GM23248 (cell line): Measurements from ENCODE around the gene BEX4.

Source experiments
- EZH2 ChIP-seq: fragments of 200-600 bp; sonication (generic); IDR thresholded peaks from 2 replicates; pipeline ENCODE4 v1.6.1; 2018; ENCODE audit warnings: antibody characterized with exemption, mild to moderate bottlenecking; ENCODE audit not compliant: insufficient read depth, poor library complexity, severe bottlenecking
- EZH2phosphoT487 ChIP-seq: fragments of 200-600 bp; sonication (generic); IDR thresholded peaks from 2 replicates; pipeline ENCODE4 v1.6.1; 2018; ENCODE audit warnings: antibody characterized with exemption, moderate library complexity, mild to moderate bottlenecking, low read depth; ENCODE audit not compliant: insufficient read depth

DNA sequence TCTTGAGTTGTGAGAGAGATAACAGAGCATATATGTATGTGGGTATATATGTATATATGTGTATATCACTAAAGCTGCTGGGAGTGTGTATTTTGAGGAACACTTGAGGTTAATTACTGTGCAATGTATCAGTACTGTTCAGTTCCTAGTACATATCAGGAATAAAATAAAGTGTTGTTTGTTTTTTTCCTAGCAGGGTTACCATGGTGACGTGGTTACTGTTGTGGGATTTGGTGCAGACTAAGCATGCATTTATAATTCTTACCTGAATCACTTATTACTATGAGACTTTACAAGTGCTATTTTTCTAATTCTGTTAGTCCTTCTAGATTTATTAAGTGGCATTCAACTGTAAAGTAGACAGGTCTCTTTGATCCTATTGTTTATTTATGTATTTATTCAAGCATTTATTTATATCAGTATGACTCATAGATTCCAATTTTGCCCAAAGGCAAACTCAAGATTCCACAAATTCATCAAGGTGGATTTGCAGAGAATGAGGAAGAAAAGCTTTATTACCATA, 26.9 kb upstream of the BEX4 start:
- TF ChIP-seq EZH2phosphoT487 (no peak), EZH2 (no peak)
